ENCODE results near the gene CRLF3.

- TF ChIP-seq, protein P1, sequence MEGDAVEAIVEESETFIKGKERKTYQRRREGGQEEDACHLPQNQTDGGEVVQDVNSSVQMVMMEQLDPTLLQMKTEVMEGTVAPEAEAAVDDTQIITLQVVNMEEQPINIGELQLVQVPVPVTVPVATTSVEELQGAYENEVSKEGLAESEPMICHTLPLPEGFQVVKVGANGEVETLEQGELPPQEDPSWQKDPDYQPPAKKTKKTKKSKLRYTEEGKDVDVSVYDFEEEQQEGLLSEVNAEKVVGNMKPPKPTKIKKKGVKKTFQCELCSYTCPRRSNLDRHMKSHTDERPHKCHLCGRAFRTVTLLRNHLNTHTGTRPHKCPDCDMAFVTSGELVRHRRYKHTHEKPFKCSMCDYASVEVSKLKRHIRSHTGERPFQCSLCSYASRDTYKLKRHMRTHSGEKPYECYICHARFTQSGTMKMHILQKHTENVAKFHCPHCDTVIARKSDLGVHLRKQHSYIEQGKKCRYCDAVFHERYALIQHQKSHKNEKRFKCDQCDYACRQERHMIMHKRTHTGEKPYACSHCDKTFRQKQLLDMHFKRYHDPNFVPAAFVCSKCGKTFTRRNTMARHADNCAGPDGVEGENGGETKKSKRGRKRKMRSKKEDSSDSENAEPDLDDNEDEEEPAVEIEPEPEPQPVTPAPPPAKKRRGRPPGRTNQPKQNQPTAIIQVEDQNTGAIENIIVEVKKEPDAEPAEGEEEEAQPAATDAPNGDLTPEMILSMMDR (IDR thresholded peaks at IDR 0.05), result no peak
- TF ChIP-seq POLR2A (IDR thresholded peaks at IDR 0.05), result no peak
These were observed 31.1 kb downstream of the CRLF3 start for GRCh38 chr17:30793282-30793977.

Measured in Peyer's patch (tissue), 4 donors.